Hematopoietic multipotent progenitor cell treated with erythropoietin and hydrocortisone succinate and interleukin-3 and kit ligand, for 6 days (in vitro differentiated cells): ENCODE data around the gene PACRG.
A peak's percentile ranks its signal among the peaks of the same experiment; 100 is the strongest.

ENCODE experiments used
- DNase-seq: peaks from one replicate; pipeline ENCODE4 v3.0.0-alpha.2; 2015

The PACRG gene

GRCh38 chr6:163255265-163255664 lies 527.5 kb downstream of the PACRG start:
- DNase-seq: no peak

- no peak for DNase-seq
These were observed 531.9 kb downstream of the PACRG start for GRCh38 chr6:163259689-163260088.

GRCh38 chr6:163260111-163260895 lies 532.5 kb downstream of the PACRG start:
- DNase-seq: peak; percentile 19

DNA sequence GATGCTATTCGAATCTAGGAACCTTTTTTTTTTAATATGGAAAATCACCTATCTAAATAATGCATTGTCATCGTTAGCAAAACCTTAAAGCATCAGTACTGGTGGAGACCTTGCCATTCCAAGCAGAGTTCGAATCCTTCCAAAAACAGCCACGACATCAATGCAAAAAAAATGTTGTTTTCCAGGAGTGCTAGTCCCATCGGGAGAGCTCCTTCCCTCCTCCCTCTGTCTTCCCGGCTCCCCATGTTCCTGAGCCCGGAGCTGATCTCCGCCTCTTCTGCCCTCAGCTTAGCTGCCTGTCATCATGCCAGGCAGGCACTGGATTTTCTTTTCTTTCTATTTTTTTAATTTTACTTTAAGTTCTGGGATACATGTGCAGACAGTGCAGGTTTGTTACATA lies 533.1 kb downstream of the PACRG start:
- DNase-seq: no peak

GRCh38 chr6:163261361-163261760 lies 533.6 kb downstream of the PACRG start:
- DNase-seq: no peak

GRCh38 chr6:163262080-163262479 lies 534.3 kb downstream of the PACRG start:
- no peak for DNase-seq

DNA sequence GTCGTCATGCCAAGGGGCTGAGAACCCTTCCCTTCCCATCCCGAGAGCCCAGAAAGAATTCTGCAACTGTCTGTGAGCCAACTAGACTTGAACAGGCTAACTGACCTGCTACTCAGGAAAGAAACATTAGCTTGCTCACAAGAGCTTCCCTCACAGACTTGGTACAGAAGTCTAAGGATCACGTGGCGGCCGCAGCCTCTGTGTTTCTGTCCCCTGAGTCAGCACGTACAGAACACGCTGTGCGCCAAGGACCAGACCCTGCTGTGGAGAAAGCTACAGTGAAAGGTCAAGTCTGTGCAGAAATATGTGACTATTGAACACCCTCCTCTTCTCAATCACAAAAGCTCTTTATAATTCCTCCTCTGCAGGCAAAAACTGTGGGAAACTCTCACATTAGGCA lies 535.4 kb downstream of the PACRG start:
- no peak for DNase-seq

DNA sequence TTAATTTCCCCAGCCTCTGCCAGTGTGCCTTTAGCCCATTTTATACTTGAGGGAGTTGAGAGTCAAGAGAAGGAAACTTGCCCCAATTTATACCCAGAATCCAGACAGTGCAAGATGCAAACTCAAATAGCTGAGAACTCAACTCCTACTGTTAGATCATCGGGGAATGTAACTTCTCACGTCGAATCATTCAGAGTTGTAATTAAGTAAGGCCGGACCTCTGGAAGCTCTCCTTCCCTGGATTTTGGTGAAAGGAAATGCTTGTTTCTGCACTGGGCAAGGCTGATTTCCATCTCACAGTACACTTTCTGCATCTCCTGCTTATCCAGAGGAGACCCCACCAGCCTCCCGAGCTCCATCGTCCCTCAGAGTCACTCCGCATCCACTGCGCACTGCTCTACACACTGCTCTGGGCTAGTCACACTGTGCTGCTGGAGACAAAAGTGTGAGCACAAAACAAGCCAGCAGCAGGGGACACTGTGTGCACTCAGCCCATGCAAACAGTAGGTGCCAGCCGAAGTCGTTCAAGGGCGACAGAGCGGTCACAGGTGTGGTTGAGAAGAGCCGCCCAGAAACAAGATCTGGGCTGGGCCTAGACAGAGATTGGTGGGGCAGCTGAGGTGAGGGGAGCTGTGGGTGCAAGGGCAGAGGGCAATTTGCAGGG lies 536.4 kb downstream of the PACRG start:
- DNase-seq: no peak

DNA sequence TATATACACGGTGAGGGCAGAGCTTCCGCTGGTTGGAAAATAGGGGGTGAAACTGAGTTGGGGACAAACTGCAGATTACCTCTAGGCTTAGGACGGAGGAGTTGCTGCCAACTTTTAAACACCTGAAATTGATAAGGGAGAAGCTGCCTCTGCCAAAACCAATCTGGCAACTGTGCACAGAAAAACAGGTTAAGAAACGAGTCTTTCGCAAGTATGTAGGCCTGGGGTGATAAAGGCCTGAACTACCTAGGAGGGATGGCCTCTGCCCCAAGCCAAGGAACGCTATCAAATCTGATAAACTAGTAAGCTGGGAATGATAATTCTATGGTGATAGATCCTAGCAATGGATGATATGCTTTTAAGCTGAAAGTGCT lies 536.9 kb downstream of the PACRG start:
- no peak for DNase-seq

GRCh38 chr6:163281634-163282033 lies 553.9 kb downstream of the PACRG start:
- DNase-seq: no peak

GRCh38 chr6:163282672-163283071 lies 554.9 kb downstream of the PACRG start:
- no peak for DNase-seq

DNA sequence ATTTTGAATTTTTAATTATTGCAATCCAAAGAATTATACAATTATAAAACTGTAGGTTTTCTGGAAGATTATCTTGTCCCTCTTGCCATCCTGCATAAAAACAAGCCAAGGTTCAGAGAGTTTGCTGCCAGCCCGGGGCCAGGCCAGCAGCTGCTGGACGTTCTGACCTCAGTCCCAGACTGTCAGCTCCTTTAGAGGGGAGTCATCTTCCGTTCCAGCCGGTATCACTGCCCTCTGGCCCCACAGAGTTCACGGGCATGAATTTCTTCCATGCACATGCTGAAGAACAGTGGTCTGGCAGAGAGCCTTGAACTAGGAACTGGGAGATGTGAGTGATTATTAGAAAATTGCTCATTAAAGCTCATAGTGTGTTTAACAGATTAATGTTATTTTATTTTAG lies 556.4 kb downstream of the PACRG start:
- no peak for DNase-seq

GRCh38 chr6:163285691-163286090 lies 557.9 kb downstream of the PACRG start:
- DNase-seq: no peak

- no peak for DNase-seq
These were observed 559.9 kb downstream of the PACRG start for GRCh38 chr6:163287626-163288025.

- no peak for DNase-seq
These were observed 560.3 kb downstream of the PACRG start for GRCh38 chr6:163288066-163288465.

- DNase-seq: no peak
These were observed 561.1 kb downstream of the PACRG start for GRCh38 chr6:163288915-163289314.

DNA sequence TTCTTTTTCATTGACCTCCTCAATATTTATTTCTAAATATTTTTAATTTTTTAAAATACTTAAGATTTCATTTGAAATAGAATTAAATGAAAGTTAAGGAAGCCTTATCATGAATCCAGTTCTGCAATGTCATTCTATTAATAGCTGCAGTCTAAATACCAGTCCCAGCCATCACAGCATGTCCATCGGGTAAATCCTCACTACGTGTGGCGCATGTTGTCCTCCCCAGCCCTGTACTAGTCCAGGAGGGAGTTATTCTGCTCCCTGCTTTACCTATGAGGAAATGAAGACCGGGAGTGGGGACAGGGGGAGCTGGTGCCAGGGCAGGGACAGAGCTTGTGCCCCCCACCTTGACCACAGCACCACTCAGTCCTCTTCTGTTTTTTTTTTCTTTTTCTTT lies 561.7 kb downstream of the PACRG start:
- DNase-seq: no peak

GRCh38 chr6:163290545-163291274 lies 562.9 kb downstream of the PACRG start:
- DNase-seq: no peak

DNA sequence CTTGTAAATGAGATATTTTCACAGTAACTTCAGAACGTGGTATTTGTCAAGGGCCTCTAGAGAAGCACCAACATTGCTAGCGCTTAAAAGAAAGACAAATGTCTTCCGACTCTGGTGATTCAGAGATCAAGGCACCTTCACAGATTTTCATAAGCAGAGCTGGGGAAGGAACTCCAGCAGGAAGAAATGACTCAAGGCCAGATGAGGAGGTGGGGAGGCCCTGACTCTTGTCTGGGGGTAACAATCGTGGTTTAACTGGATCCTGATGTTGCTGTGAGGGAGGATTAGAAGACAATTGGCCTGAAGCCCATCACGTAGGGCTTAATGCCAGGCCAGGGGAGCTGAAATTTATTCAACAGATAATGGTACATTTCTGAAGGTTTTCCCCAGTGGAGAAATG lies 563.8 kb downstream of the PACRG start:
- no peak for DNase-seq

DNA sequence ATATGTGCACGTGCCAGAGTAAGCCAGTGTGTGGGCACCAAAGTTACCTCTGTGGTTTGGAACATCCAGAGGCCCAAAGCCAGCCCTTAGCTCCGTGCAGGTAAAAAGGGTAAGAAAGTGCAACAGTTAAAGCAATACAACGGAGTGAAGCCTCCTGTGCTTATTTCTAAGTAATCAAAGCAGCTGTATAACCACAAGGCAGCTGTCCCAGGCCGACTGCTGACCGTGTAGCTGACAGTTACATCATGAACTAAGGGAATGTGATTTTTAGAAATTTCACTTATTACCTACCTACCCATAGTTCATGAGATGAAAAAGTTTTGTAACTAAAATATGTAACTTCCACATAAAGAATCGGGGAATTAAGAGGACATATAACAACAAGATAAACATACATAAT lies 565.5 kb downstream of the PACRG start:
- DNase-seq: no peak

DNA sequence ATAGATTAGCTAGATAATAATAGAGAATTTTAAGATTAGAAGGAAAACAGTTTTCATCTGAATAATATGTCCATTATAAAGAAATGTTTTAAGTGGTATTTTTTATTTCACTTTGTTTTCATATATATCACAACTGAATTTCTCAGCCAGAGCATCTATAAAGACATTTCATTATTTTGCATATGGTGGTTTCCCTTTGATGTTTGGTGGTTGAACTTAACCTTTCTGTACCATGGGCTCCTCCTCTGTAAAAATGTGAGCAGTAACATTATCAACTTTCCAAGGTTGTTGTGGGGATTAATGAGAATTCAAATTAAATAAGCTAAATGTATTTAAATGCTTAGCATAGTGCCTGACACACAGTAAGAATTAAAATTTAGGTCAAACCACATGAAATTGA lies 567.0 kb downstream of the PACRG start:
- no peak for DNase-seq

GRCh38 chr6:163296835-163297519 lies 569.2 kb downstream of the PACRG start:
- DNase-seq: no peak

- no peak for DNase-seq
These were observed 570.5 kb downstream of the PACRG start for GRCh38 chr6:163298079-163298830.
